CD4-positive, alpha-beta T cell treated with Interleukin-15 for 1 hour (primary cell): Measurements from ENCODE around the gene HSFY1.
"Not testable (repeated sequence)": the region's sequence is repeated elsewhere in the genome, so short reads cannot be mapped to it uniquely, and the experiment has no call there.

Experiments used
- DNase-seq: peaks from one replicate; pipeline ENCODE4 v3.0.0-alpha.2; 2020

Gene HSFY1, protein sequence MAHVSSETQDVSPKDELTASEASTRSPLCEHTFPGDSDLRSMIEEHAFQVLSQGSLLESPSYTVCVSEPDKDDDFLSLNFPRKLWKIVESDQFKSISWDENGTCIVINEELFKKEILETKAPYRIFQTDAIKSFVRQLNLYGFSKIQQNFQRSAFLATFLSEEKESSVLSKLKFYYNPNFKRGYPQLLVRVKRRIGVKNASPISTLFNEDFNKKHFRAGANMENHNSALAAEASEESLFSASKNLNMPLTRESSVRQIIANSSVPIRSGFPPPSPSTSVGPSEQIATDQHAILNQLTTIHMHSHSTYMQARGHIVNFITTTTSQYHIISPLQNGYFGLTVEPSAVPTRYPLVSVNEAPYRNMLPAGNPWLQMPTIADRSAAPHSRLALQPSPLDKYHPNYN

DNA sequence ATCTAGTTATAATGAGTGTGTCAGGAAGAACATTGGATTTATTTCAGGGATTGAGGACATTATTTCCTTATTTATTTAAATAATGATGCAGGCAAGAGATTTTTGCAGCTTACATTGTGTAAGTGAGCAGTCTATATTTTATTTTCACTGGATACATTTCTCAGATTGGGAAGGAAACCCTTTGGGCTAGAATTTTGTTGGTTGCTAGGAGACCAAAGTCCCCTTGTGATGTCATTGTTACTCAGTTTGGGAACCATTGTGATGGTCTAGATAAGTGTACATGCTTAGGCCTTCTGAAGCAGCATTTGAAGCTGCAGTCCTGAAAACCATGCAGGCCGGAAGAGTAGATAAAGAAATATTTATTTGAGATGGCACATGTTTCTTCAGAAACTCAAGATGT, at the start of gene HSFY1:
HSFY1 (plus strand) TSS at position 301 of the 400 bp plus-strand sequence; CDS start at position 369, 68 bp downstream.
- DNase-seq = not testable (repeated sequence)

DNA sequence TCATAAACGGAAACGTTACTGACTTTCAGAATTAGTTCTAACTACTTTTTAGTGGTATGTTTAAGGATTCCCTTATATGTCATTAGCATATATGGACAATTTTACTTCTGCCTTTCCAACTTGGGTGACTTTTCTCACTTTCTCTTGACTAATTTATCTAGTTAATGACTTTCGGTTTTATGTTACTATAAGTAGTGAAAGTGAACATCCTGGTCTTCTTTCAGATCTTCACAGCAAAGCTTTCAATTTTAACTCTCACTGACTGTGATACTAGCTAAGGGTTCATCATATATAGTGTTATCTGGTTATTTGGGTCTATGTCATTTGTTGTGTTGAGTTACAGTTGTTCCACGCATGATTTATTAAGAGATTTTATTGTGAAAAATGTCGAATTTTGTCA, 42.3 kb upstream of the HSFY1 start:
- DNase-seq = not testable (repeated sequence)

DNA sequence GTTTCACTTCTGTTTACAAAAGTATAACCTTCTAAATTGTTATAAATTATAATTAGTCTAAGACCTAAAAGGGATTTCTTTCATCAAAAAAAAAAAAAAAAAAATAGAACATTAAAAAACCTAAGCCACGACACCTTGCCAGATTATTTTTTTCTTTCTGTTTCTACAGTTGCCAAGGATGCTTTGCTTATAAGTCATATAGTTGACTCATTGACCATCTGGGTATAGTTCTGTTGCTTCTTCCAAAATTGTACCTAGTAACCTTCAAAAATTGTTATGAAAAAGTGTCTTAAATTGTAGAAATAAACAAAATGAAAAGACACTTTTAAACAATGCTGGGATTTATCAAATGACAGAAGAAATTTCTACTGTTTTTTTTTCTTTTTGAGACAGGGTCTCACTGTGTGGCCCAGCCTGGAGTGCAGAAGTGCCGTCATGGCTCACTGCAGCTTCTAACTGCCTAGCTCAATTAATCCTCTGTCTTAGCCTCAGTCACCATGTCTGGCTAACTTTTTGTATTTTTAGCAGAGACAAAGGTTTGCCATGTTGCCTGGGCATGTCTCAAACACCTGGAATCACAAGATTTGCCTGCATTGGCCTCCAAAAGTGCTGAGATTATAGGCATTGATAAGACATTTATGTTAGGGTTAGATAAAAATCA, 15.4 kb upstream of the HSFY1 start:
- DNase-seq = not testable (repeated sequence)

DNA sequence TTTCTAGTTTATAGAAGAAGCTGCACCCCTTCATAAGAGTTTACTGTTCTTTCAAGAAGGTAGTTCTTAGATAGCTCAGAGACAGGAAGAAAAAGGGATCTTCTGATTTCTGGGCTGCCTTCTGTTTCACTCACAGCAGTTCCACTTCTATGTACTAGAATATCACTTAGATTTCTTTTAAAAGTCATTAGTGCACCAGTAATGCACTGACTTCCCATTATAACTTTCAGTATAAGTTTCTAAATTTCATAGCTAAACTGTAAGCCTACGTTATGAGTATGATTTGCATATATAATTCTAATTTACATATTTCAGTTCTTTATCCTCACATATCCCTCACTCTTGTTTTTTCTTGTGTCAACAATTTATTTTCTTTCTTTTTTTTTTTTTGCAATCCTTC, 7.6 kb upstream of the HSFY1 start:
- DNase-seq = not testable (repeated sequence)

DNA sequence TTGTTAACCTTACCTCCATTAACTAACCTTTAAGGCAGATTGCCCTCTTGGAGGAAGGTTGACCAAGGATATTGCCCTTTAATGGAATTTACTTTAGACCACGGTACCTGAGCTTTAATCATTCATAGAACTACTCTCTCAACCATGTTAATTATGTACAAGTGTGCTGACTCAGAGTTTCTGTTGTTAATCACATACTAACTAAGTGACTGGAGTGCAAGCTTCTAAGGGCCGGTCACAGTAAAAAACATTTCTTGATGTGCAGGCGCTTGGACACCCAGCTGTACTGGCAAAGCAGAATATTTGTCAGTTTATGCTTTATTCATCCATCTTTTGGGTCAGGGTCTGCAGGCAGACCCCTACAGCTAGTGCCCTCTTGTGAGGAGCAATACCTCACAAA, 6.6 kb downstream of the HSFY1 start:
- DNase-seq = not testable (repeated sequence)

DNA sequence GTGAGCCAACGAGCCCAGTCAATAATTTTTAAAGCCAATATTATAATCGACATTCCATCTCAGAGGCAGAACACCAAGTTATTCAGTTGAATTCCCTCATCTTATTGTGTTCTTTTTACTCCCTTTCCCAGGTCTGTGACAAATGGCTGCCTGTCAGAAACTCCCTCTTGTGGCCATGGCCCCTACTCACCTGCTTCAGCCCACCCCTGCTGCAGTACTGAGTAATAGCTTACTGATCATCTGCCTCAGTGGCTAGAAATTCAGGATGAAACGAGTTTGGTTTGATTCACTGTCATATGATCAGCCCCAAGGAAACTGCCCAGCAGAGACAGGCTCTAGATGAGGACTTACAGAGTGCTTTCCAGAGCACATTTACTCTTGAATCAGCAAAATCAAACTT, 19.4 kb downstream of the HSFY1 start:
- not testable (repeated sequence) for DNase-seq
